GM18519 (cell line): ENCODE data around the gene COL18A1.

Source experiments
- ATAC-seq: cut with Tn5 transposase; IDR thresholded peaks from one replicate; pipeline ENCODE4 v1.9.1; 2021; ENCODE audit warnings: mild to moderate bottlenecking, moderate library complexity; ENCODE audit not compliant: unreplicated experiment, low FRiP score

Gene COL18A1

DNA sequence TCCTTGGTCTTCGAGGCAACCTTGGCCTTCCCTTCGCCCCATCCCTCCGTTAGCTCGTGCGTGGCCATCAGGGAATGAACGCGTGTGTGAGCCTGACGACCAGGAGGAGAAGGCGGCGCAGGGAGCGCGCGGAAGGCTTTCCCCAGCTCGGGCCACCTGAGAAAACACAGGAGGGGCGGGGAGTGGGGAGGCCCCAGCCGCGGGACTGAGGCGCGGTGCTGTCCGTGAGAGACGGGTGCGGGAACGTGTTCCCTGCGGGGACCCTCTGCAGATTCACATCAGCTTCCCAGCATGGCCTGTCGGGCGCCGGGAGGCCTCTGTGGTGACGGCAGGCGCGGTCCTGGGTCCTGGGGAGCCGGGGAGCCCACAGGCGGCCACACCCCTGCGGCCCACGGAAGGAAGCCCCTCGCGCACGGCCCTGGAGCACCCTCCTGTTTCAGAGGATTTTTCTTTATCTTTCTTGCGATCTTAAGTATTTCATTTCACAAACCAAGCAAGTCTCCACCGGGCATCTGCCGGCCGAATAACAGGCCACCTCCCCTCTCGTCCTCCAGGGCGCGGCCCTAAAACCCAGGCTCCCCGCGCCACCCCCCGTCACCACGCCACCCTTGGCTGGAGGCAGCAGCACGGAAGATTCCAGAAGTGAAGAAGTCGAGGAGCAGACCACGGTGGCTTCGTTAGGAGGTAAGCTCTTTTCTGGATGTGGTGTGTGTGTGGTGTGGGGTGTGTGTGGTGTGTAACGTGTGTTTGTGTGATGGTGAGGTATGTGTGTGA lies 71.0 kb downstream of the COL18A1 start:
- ATAC-seq = no peak

DNA sequence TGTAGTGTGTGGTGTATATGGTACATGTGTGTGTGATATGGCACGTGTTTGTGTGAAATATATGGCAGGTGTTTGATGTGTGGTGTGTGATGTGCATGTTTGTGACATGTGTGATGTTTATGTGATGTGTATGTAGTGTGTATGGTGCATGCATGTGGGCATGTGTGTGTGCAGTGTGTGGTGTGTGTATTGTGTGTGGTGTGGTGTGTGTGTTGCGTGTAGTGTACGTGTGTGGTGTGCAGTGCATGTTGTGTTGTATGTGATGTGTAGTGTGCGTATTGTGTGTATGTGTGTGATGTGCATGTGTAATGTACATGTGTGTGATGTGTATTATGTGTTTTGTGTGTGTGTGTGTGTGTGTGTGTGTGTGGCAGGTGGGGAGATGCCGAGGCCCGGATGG lies 71.6 kb downstream of the COL18A1 start:
- no peak for ATAC-seq

DNA sequence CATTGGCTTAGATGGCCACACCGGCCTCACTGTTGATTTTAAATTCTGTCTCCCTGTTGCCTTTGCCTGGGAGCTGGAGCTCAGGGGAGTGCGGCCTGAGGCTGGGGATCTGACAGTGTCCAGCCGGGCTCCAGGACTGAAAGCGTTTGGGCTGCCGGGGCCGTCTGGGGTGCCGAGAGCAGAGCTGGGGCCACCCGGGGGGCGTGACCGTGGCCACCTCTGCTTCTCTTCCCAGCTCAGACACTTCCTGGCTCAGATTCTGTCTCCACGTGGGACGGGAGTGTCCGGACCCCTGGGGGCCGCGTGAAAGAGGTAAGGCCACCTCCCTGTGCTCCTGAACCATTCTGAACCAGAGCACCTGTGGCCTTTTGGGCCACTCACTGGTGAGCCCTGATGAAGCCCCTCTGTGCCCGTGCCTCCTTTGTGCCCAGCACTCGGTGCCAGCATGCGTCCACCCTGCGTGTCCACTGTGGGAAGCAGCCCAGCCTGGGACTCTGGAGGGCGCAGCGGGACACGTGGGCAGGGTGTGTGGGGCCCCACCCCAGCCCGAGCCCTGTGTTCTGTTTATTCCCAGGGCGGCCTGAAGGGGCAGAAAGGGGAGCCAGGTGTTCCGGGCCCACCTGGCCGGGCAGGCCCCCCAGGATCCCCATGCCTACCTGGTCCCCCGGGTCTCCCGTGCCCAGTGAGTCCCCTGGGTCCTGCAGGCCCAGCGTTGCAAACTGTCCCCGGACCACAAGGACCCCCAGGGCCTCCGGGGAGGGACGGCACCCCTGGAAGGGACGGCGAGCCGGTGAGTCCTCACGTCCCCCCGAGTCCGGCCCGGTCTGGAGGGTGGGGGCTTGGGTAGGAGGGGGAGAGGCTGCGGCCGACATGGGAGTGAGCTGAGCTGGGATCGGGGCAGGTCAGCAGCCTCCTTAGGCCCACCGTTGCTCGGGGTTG lies 72.5 kb downstream of the COL18A1 start:
- ATAC-seq = no peak

DNA sequence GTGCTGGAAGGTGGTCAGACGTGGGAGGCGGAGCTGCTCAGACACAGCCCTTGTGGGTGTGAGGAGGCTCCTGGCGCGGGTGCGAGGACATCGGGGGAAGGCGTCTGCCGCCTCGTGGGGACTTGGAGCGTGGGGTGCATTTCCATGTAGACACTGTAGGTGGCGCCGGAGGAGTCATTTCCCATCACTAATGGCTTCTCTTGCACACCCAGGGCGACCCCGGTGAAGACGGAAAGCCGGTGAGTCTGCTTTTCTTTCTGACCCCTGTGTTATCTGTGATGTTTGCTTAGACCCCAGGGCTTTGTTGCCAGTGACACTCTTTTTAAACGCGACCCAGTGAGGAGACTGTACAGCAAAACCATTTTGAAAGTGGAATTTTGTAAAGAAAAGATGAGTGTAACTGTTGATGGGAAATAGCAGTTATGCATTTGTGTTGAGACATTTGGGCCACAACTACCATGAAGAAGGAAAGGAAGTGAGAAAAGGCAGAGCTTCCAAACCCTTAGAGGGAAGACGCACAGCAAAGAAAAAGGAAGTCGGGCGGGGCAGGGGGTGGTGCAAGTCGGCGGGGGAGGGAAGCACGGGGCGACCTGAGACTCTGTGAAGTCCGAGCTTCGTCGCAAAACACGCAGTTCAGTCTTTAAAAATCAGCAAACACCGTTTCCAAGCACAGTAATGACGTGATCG lies 73.3 kb downstream of the COL18A1 start:
- ATAC-seq = no peak

DNA sequence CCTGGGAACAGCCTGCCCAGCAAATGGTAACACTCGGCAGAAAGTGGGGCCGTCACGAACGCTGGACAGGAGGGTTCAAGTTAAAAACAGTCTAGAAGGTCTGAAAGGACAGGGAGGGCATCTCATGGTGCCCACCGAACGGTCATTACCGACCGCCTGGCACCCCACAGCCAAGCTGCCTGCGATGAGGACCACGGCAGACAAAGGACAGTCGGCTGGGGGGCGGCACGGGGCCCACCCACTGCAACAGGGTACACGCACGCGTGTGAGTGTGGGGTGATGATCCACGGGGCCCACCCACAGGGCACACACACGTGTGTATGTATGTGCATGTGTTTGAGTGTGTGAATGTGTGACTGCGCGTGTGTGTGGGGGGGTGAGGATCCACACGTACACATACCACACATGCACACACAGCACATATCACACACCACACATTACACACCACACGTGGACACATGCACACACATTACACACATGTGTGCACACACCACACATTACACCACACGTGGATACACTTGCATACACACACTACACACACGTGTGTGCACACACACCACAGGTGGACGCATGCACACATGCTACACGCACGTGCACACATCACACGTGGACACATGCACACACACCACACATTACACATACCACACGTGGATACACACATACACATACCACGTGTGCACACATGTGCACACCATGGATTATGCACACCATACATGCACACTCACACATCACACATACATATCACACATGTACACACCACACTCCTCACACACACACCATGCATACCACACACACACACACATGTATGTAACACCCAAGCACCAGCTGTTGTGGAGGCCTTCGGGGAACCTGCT lies 74.1 kb downstream of the COL18A1 start:
- no peak for ATAC-seq

DNA sequence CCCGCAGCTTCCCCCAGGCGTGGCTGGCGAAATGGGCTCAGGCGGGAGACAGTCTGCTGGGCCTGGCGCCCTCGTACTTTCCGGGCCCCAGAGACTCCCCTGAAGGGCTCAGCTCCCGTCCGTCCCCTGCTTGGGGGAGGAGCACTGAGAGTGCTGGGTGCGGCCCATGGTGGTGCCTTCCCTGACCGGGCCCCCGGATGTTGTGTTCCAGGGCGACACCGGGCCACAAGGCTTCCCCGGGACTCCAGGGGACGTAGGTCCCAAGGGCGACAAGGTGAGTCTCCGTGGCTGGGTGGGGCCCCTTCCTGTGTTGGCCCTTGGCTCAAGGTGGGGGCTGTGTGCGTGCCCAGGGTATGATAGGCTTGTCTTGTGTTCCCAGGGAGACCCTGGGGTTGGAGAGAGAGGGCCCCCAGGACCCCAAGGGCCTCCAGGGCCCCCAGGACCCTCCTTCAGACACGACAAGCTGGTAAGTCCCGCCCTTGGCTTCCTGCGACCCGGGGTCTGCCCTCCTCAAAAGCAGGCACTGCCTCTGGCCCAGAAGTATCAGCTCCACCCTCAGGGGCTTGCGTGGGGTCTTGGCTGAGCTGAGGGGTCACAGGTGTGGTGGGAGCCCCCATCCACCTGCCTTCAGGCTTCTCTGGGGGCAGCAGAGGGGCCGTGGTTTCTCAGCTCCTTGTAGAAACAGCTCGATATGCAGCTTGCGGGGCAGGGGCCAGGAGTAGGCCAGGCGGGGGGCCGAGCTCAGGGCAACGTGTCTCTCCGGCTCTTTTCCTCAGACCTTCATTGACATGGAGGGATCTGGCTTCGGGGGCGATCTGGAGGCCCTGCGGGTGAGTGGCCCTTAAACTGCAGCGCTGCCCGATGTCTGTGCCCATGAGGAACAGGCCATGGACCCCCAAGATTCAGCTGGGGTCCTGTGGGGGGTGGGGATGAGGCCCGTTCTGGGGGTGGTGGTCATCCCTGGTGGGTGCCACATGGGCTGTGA lies 75.0 kb downstream of the COL18A1 start:
- no peak for ATAC-seq

DNA sequence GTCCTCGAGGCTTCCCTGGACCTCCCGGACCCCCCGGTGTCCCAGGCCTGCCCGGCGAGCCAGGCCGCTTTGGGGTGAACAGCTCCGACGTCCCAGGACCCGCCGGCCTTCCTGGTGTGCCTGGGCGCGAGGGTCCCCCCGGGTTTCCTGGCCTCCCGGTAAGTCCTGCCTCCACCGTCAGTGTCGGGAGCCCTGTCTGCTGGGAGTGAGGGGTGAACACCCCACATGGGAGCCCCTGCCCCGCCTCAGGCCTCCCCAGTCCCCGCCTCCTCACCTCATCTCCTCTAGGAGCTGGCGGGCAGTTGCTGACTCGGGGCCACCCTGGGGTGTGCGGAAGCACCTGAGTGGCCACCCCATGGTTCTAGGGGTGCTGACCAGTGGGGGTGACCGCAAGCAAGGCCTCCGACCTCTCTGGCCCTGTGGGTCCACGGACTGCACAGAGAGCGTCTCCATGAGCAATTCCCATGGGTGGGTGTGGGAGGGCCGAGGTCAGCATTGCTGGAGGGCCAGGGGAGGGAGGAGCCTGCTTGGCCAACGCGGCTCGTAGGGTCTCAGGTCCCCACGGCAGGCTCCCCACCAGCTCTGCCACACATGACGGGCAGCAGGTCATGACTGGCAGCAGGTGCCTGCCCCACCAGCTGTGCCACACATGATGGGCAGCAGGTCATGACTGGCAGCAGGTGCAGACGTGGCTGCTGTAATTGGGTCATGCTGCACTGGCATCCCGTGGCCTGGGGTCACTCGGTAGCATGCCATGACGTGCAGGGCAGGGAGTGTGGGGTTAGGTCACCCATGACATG lies 75.9 kb downstream of the COL18A1 start:
- ATAC-seq = no peak

DNA sequence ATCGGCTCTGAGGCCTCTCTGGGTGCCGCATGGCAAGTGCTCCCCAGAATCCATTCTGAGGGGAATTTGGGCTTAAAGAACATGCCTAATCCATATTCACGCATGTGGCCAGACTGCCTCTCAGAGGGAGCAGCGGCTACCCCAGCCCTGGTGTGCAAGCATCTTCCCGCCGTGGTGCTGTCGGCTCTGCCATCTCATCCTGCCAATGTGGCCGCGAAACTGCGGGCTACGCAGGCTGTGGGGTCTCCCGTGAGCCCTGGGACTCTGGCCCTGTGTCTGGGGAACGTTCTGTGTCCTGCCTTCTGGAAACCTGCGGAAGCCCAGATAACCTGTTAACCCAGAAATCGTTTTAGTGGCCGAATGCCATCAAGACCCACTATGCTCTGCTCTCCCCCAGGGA lies 76.6 kb downstream of the COL18A1 start:
- no peak for ATAC-seq

DNA sequence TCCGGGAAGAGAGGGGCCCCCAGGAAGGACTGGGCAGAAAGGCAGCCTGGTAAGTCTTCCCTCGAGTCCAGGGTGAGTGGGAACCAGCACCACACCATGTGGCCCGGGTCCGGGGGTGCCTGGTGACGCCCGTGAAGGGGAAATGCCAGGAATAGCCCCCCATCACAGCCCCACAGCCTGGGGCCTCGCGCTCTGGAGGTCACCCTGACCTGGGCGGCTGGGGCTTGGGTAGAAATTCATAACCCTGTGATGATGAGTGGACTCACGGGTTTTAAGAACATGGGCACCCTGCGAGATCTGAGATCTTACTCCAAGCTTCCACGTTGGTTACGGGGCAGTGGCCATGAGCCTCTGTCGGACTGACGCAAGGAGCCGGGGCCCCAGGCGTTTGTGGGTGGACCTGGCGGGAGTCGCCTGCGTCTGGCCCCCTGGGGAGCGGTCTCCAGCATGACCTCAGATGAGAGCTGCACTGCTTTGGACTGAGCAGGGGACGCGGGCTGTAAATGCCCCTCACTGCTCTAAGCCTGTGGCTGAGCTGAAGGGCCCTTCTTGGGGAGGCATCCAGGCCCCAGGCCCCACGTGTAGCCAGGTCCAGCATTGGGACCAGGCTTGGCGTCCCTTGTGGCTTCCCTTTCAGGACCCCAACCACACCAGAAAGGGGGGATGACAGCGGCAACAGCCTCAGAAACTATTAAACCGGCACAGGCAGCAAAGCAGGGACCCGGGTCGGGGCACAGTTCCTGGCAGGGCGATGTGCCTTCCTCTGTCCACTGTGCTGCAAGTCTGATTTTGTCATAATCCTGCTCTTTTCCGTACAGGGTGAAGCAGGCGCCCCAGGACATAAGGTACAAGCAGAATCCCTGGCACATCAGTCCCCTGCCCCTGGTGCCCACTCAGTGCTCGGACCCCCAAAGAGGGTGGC lies 77.3 kb downstream of the COL18A1 start:
- no peak for ATAC-seq

DNA sequence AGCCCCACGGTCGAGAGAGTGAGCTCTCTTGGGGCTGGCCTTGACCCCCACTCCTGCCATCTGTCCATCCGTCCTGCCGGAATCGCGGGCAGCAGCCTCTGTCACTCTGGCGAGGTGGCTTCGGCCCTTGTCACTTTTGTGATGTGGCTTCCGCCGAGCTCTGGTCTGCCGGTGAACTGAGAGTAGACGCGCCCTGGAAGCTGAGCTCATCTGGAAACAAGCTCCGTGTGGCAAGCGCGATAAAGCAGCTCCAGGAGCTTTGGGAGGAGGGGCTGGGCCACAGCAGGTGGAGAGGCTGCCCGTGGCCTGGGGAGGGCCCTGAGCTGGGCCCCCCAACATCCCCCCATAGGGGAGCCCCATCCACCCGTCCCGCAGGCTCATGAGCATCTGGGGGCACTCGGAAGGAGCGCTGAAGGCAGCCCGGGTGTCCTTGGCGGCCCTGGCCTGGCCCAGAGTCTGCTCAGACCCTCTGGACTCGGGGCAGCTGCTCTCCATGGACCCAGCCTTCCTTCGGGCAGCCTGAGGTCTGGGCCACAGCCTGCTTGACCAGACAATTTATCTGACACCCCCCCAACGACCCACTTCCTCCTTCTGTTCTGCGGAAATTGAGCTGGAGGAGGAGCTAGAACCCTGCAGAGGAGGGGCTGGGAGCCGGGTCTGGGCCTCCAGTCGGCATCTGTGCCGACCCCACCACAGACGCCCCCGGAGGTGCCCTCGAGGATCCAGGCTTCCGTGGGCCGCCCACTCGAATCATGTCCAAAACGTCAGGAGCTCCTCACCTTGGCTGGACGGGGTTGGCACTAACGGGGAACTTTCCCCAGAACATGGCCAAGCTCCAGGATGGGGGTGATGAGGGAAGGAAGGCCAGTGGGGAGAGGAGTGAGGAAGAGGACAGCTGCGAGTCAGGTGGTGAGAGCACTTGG lies 78.2 kb downstream of the COL18A1 start:
- no peak for ATAC-seq

DNA sequence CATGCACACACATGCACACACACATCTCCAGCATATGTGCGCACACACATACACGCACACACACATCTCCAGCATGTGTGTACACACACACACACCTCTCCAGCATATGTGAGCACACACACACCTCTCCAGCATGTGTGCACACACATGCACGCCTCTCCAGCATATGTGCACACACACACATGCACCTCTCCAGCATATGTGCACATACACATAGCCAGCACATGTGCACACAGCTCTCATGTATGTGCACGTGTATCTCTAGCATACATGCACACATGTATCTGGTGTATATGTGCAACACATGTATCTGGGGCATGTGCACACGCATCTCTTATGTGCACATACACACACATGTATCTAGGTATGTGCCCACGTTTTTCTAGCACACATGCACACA lies 79.4 kb downstream of the COL18A1 start:
- ATAC-seq = no peak

DNA sequence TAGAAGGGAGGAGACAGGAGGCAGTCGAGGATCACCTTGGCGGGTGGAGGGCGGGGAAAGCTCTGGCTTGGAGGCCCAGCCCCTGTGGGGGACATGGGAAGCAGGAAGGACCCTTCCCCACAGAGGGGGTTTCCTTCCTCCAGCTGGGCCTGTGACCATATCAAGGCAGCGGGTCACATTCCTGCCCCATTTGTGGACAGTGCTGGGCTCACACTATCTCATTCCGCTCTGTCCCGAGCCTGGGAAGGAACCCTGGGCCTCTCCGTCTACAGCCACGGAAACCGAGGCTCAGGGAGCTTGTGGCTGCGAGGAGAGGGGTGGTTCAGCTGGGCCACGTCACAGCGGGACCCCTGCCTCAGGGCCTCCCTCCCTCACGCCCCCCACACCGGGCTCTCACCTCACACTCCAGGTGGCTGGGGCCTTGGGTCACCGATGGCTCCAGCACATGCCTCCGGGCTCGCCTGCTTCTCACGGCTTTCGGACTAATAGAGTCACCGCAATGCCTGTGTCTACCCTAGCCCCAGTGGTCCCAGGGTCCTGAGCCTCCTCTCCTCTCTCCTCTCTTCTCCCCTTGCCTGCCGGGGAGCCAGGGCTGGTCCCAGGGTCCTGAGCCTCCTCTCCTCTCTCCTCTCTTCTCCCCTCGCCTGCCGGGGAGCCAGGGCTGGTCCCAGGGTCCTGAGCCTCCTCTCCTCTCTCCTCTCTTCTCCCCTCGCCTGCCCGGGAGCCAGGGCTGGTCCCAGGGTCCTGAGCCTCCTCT lies 80.9 kb downstream of the COL18A1 start:
- ATAC-seq = no peak

DNA sequence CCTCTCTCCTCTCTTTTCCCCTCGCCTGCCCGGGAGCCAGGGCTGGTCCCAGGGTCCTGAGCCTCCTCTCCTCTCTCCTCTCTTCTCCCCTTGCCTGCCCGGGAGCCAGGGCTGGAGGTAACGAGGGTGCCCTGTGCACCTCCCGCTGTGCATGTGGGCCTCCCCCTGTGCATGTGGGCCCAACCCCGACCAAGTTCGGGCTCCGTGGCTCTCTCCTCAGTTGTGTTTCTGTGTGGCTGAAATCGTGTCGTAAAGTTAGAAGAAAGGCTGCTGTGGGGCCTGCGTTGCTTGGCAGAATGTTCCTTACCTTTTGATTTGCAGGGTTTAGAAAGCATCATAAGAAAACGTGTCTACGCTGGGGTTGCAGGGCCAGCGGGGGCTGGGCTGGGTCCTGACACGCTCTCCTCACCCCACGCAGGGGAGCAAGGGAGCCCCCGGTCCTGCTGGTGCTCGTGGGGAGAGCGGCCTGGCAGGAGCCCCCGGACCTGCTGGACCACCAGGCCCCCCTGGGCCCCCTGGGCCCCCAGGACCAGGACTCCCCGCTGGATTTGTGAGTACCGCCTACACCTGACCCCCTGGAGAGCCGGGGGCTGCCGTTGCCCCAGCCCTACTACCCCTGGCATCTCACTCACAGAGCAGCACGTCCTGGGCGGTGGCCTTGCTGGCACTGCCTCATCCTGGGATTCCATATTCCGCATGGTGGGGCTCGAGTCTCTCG lies 81.6 kb downstream of the COL18A1 start:
- ATAC-seq = no peak

DNA sequence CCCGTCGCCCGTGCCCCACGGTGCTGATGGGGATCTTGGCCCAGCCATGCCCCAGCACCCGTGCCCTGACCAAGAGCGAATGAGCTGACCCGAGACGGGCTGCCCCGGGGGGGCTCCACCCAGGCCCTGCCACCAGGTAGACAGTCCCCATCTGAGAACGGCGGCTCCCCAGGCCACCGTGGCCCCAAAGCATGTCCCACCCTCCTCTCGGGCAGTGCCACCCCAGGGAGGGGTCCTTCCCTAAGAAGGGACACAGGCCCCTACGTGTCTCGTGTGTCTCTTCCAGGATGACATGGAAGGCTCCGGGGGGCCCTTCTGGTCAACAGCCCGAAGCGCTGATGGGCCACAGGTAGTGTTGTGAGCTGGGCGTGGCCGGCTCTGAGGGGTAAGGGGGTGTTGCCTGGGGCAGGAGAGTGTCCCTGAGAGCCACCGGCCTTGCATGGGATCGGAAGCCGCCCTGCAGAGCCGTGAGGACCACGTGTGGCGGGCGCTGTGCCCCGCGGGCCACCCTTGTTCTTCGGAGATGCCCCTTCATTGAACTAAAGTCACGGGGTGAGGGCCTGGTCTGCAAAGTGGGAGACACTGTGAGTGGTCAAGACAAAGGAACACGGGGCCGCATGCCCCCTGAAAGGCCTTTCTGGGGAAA lies 82.3 kb downstream of the COL18A1 start:
- no peak for ATAC-seq
